ENCODE measurements around the gene JOSD2. TPM values are rescaled to one million over a fixed set of nuclear protein-coding genes. Genes with fewer than 3 reads are reported as not detected.

Gene JOSD2
- total and polyA plus RNA-seq, 2 donors (not counting 3 experiments of a cell fraction or from before 2014, with no cell fraction given), result 37.4 to 62.8 TPM

DNA sequence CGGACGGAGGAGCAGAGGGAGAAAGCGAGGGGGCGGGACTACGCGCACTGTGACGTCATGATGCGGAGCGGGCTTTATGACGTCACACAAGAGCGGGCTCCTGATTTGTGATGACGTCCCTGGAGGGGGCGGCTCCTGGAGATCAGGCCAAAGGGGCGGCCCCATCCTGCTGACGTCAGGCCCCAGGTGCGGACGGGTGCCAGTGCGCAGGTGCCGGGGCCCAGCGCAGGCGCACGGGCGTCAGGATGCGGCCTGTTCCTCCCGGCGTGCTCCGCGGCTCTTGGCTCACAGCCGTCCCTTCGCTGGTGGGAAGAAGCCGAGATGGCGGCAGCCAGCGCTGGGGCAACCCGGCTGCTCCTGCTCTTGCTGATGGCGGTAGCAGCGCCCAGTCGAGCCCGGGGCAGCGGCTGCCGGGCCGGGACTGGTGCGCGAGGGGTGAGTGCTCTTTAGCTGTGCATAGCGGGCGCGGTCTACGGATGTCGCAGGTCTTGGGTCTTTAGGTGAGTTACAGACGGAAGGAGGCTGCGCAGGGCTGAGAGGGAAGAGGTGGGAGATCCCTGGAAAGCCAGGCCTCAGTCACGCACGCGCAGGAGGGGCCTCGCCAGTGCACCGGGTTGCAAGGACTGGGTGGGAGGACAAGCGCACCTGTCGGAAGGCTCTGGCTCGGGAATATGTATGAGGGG is 34.6 kb downstream of the JOSD2 start, which contains the start of the genes EMC10 and GARIN5A:
TSS of gene EMC10 (plus strand) at position 284 of the 683 bp plus-strand sequence. CDS start at position 322, 38 bp downstream.
TSS of gene GARIN5A (minus strand) at position 625 of the 683 bp plus-strand sequence. CDS start at position 165, 460 bp downstream.
- dilution Hi-C loops (cut with MboI; ENCODE audit: extremely low pct_ligation_motif_present, low sequenced_read_pairs), result no loop called here
- Histone ChIP-seq H3K4me2 (ENCODE audit: insufficient read depth, low read length) (peak within 1 kb of the TSS; percentile 66), H3K9me1 (replicated peaks; ENCODE audit: control insufficient read depth, extremely low read depth, insufficient read depth, low read length) (no peaks in the 10 kb centered on the region), H3K79me2 (ENCODE audit: control insufficient read depth, insufficient read depth, low read length) (peaks cover 7% of the 10 kb centered on the region), H3K4me1 (ENCODE audit: control insufficient read depth, extremely low read depth, insufficient read depth, low read length) (peaks cover 7% of the 10 kb centered on the region), H3K4me3 (replicated peaks in 1 of 3; ENCODE audit: insufficient read depth in 1 of 3, low read depth in 1 of 3, low read length in 3 of 3) (peak within 1 kb of the TSS; percentile 84 to 98 (median 87)), H4K20me1 (replicated peaks; ENCODE audit: control insufficient read depth, extremely low read depth, insufficient read depth, low read length) (no peaks in the 10 kb centered on the region), H2AFZ (ENCODE audit: low read depth, low read length) (peak within 1 kb of the TSS; percentile 93), H3K9me3 (replicated peaks; ENCODE audit: control insufficient read depth, insufficient read depth, low read length) (no peaks in the 10 kb centered on the region), H3K27me3 (ENCODE audit: control insufficient read depth in 2 of 2, insufficient read depth in 2 of 2, low read length in 2 of 2) (no peaks in the 10 kb centered on the region), H3K9ac (replicated peaks; ENCODE audit: extremely low read depth, insufficient read depth, low read length) (peak within 1 kb of the TSS; percentile 74), H3K27ac (ENCODE audit: insufficient read depth, low read depth, low read length) (peak within 1 kb of the TSS; percentile 48), H3K36me3 (ENCODE audit: control insufficient read depth in 2 of 2, extremely low read depth in 1 of 2, insufficient read depth in 2 of 2, low read length in 2 of 2) (peaks cover 0 to 23% of the 10 kb centered on the region in 2 experiments)
- peak; percentile 90 for FAIRE-seq
- TF ChIP-seq, protein P1, sequence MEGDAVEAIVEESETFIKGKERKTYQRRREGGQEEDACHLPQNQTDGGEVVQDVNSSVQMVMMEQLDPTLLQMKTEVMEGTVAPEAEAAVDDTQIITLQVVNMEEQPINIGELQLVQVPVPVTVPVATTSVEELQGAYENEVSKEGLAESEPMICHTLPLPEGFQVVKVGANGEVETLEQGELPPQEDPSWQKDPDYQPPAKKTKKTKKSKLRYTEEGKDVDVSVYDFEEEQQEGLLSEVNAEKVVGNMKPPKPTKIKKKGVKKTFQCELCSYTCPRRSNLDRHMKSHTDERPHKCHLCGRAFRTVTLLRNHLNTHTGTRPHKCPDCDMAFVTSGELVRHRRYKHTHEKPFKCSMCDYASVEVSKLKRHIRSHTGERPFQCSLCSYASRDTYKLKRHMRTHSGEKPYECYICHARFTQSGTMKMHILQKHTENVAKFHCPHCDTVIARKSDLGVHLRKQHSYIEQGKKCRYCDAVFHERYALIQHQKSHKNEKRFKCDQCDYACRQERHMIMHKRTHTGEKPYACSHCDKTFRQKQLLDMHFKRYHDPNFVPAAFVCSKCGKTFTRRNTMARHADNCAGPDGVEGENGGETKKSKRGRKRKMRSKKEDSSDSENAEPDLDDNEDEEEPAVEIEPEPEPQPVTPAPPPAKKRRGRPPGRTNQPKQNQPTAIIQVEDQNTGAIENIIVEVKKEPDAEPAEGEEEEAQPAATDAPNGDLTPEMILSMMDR (IDR thresholded peaks at IDR 0.05; ENCODE audit: extremely low read depth in 1 of 2, insufficient read depth in 1 of 2, low read depth in 1 of 2, low read length in 2 of 2), result no peak
- TF ChIP-seq POLR2A (IDR thresholded peaks at IDR 0.05; ENCODE audit: low read depth, low read length) (peak; percentile 96), FOS (IDR thresholded peaks at IDR 0.05; ENCODE audit: borderline replicate concordance, insufficient read depth, low read length) (no peak), EZH2 (IDR thresholded peaks at IDR 0.05; ENCODE audit: borderline replicate concordance, low read depth, low read length, severe bottlenecking) (no peak), MYC (IDR thresholded peaks at IDR 0.05; ENCODE audit: low read depth, low read length) (no peak), POLR2AphosphoS5 (IDR thresholded peaks at IDR 0.05; ENCODE audit: insufficient read depth, low read depth, low read length) (peak; percentile 93), JUN (IDR thresholded peaks at IDR 0.05; ENCODE audit: borderline replicate concordance, insufficient read depth, insufficient read length, low read depth) (peak; percentile 77)
- TF ChIP-seq, protein P2, sequence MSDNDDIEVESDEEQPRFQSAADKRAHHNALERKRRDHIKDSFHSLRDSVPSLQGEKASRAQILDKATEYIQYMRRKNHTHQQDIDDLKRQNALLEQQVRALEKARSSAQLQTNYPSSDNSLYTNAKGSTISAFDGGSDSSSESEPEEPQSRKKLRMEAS (IDR thresholded peaks at IDR 0.05; ENCODE audit: insufficient read depth, insufficient read length), result peak; percentile 14
- peak; percentile 94 for DNase-seq (ENCODE audit: low read depth, low spot score)
- CTCF ChIA-PET, result no interaction called here
- POLR2A ChIA-PET, result no interaction called here
- intact Hi-C loops (cut with micrococcal nuclease), result loop anchor here (1.0 to 2.0 kb wide), 3 partner anchors 16 to 119 kb away; partner anchors contain the start of gene JOSD2
- BruUV-seq (replicated peaks), result no TSS peak

Measured in endothelial cell of umbilical vein (primary cell).